GM20000 (cell line): ENCODE data around the gene FAM114A1.

Source experiments
- DNase-seq: peaks from one replicate; pipeline ENCODE4 v3.0.0; 2012; ENCODE audit warnings: low spot score
- TF ChIP-seq, protein P1 (sequence below): IDR thresholded peaks from 2 replicates; pipeline ENCODE4 v1.5.1; 2012; ENCODE audit warnings: mild to moderate bottlenecking, control low read depth; ENCODE audit errors: extremely low read depth, missing control alignments

The FAM114A1 gene

GRCh38 chr4:38891051-38891983 is 23.7 kb downstream of the FAM114A1 start:
- TF ChIP-seq, protein P1, sequence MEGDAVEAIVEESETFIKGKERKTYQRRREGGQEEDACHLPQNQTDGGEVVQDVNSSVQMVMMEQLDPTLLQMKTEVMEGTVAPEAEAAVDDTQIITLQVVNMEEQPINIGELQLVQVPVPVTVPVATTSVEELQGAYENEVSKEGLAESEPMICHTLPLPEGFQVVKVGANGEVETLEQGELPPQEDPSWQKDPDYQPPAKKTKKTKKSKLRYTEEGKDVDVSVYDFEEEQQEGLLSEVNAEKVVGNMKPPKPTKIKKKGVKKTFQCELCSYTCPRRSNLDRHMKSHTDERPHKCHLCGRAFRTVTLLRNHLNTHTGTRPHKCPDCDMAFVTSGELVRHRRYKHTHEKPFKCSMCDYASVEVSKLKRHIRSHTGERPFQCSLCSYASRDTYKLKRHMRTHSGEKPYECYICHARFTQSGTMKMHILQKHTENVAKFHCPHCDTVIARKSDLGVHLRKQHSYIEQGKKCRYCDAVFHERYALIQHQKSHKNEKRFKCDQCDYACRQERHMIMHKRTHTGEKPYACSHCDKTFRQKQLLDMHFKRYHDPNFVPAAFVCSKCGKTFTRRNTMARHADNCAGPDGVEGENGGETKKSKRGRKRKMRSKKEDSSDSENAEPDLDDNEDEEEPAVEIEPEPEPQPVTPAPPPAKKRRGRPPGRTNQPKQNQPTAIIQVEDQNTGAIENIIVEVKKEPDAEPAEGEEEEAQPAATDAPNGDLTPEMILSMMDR, result no peak
- no peak for DNase-seq

- TF ChIP-seq, protein P1, result no peak
- DNase-seq, result no peak
Measured at GRCh38 chr4:38894322-38894982, 26.8 kb downstream of the FAM114A1 start.

GRCh38 chr4:38896940-38897339 is 29.3 kb downstream of the FAM114A1 start:
- DNase-seq, result no peak
- TF ChIP-seq, protein P1, result no peak

DNA sequence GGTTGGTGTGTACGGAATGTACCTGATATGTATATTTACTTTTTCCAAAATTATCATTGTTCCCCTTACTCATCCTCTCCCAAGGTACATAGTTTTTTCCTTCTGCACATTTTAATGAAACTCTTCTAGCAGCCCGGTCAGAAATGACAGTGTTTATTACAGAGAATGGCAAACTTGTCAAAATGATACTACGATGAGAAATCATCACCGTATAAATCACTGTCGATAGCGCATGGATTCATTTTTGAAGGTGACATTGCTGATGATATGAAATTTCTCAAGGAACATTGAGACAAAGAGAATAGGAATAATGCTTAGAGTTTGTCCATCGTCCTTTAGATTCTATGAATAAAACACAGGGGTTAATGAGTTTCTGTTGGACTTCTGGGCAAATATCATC is 30.6 kb downstream of the FAM114A1 start:
- TF ChIP-seq, protein P1, result no peak
- DNase-seq, result no peak

DNA sequence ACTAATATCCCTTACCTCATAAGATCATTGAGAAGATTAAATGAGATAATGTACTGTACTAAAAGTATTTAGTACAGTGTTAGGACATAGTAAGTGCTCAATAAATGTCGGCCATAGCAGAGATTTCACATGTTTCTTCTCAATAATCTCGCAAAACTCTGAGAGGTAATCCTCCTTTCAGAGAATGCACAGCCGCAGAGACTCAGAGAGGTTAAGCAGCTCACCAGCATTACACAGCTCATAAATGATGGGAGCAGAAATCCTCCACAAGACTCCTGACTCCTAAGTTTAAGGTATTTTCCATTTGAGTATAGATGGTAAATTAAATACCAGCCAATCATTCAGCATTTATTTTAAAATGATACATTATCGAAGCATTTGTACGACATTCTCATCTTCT is 34.6 kb downstream of the FAM114A1 start:
- TF ChIP-seq, protein P1, result no peak
- no peak for DNase-seq

- TF ChIP-seq, protein P1, result peak; percentile 13
- peak; percentile 58 for DNase-seq
Measured at GRCh38 chr4:38902695-38903094, 35.1 kb downstream of the FAM114A1 start.

DNA sequence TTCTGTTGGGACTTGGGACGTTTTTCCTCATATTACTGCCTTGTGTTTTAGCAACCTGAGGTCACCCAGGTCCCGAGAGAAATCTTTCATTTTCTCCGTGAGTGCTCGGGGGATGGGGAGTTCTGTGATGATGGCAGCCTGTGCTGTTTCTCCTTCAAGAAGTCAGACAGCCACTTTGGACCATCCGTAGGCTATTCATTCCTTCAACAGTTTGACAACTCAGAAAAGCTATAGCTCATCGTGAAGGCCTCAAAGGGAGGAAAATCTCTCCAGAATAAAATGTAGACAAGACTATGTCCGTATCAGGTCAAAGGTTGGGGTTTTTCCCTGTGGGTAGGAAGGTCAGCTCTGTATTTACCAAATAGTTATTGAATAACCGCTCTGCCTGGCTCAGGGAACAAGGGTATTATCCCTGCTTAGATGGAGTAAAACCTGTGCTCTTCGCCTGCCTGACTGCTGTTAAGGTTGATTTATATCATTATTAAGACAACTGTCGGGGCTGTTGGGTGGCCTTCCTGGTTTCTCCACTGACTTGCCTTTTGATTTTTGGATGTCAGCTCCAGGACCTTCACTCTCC is 36.6 kb downstream of the FAM114A1 start:
- TF ChIP-seq, protein P1, result no peak
- no peak for DNase-seq
